ENCODE data around the gene PARD3.

PARD3 gene

GRCh38 chr10:34653530-34653929 is 161.6 kb downstream of the PARD3 start:
- Histone ChIP-seq H3K9me3 (ENCODE audit: severe bottlenecking) (no peaks in the 10 kb centered on the region), H3K36me3 (ENCODE audit: low read depth) (no peaks in the 10 kb centered on the region), H3K27ac (ENCODE audit: poor library complexity, severe bottlenecking) (no peak overlapping the region), H3K4me3 (ENCODE audit: severe bottlenecking) (no peak overlapping the region), H3K4me1 (ENCODE audit: insufficient read depth, poor library complexity, severe bottlenecking) (no peaks in the 10 kb centered on the region), H3K27me3 (ENCODE audit: insufficient read depth, poor library complexity, severe bottlenecking) (no peaks in the 10 kb centered on the region)
- ATAC-seq (ENCODE audit: low read depth) (no peak), DNase-seq (ENCODE audit: low spot score) (no peak)
- no peak for TF ChIP-seq CTCF (IDR thresholded peaks at IDR 0.05; ENCODE audit: poor library complexity, severe bottlenecking)

- no peak for ATAC-seq (ENCODE audit: low read depth)
- Histone ChIP-seq H3K27me3 (ENCODE audit: insufficient read depth, poor library complexity, severe bottlenecking) (no peaks in the 10 kb centered on the region), H3K36me3 (ENCODE audit: low read depth) (no peaks in the 10 kb centered on the region), H3K4me1 (ENCODE audit: insufficient read depth, poor library complexity, severe bottlenecking) (no peaks in the 10 kb centered on the region), H3K4me3 (ENCODE audit: severe bottlenecking) (no peak overlapping the region), H3K27ac (ENCODE audit: poor library complexity, severe bottlenecking) (no peak overlapping the region), H3K9me3 (ENCODE audit: severe bottlenecking) (no peaks in the 10 kb centered on the region)
- no peak for DNase-seq (ENCODE audit: low spot score)
- no peak for TF ChIP-seq CTCF (IDR thresholded peaks at IDR 0.05; ENCODE audit: poor library complexity, severe bottlenecking)
Measured at GRCh38 chr10:34651416-34652195, 163.5 kb downstream of the PARD3 start.

GRCh38 chr10:34650156-34650555 is 164.9 kb downstream of the PARD3 start:
- TF ChIP-seq CTCF (IDR thresholded peaks at IDR 0.05; ENCODE audit: poor library complexity, severe bottlenecking), result no peak
- no peak overlapping the region for H3K27ac ChIP-seq (ENCODE audit: poor library complexity, severe bottlenecking)
- no peaks in the 10 kb centered on the region for H3K4me1 ChIP-seq (ENCODE audit: insufficient read depth, poor library complexity, severe bottlenecking)
- no peaks in the 10 kb centered on the region for H3K36me3 ChIP-seq (ENCODE audit: low read depth)
- no peak overlapping the region for H3K4me3 ChIP-seq (ENCODE audit: severe bottlenecking)
- H3K27me3 ChIP-seq (ENCODE audit: insufficient read depth, poor library complexity, severe bottlenecking), result no peaks in the 10 kb centered on the region
- DNase-seq (ENCODE audit: low spot score), result no peak
- ATAC-seq (ENCODE audit: low read depth), result no peak
- H3K9me3 ChIP-seq (ENCODE audit: severe bottlenecking), result no peaks in the 10 kb centered on the region

- Histone ChIP-seq H3K36me3 (ENCODE audit: low read depth) (no peaks in the 10 kb centered on the region), H3K9me3 (ENCODE audit: severe bottlenecking) (no peaks in the 10 kb centered on the region), H3K27me3 (ENCODE audit: insufficient read depth, poor library complexity, severe bottlenecking) (no peaks in the 10 kb centered on the region), H3K4me1 (ENCODE audit: insufficient read depth, poor library complexity, severe bottlenecking) (no peaks in the 10 kb centered on the region), H3K4me3 (ENCODE audit: severe bottlenecking) (no peak overlapping the region), H3K27ac (ENCODE audit: poor library complexity, severe bottlenecking) (no peak overlapping the region)
- DNase-seq (ENCODE audit: low spot score) (no peak), ATAC-seq (ENCODE audit: low read depth) (no peak)
- TF ChIP-seq CTCF (IDR thresholded peaks at IDR 0.05; ENCODE audit: poor library complexity, severe bottlenecking), result no peak
Measured at GRCh38 chr10:34649385-34649784, 165.7 kb downstream of the PARD3 start.

- DNase-seq (ENCODE audit: low spot score), result no peak
- Histone ChIP-seq H3K36me3 (ENCODE audit: low read depth) (no peaks in the 10 kb centered on the region), H3K4me1 (ENCODE audit: insufficient read depth, poor library complexity, severe bottlenecking) (no peaks in the 10 kb centered on the region), H3K27ac (ENCODE audit: poor library complexity, severe bottlenecking) (no peak overlapping the region), H3K4me3 (ENCODE audit: severe bottlenecking) (no peak overlapping the region), H3K27me3 (ENCODE audit: insufficient read depth, poor library complexity, severe bottlenecking) (no peaks in the 10 kb centered on the region), H3K9me3 (ENCODE audit: severe bottlenecking) (no peaks in the 10 kb centered on the region)
- ATAC-seq (ENCODE audit: low read depth), result no peak
- TF ChIP-seq CTCF (IDR thresholded peaks at IDR 0.05; ENCODE audit: poor library complexity, severe bottlenecking), result no peak
Measured at GRCh38 chr10:34648919-34649318, 166.2 kb downstream of the PARD3 start.
